ENCODE results near the gene CUTC.
"Not testable (repeated sequence)": the region's sequence is repeated elsewhere in the genome, so short reads cannot be mapped to it uniquely, and the experiment has no call there.

The CUTC gene

DNA sequence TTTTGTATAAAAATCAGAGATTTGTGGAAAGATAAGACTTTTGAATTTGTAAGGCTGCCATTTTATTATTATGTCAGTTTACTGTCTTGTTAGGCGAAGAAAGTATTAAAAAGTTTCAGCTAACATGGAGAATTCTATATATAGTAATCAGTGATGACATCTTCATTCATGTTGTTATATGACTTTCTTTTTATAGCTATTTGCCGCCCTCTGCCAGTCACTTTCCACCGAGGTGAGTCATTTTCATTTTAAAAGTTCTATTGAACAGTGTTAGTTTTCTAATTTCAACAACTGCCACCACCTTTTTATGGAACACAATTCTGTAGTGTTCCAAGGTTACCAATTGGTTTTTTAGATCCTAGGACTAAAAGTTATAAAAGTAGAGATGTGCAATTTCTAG is 11.8 kb downstream of the CUTC start:
- no peak for FAIRE-seq

DNA sequence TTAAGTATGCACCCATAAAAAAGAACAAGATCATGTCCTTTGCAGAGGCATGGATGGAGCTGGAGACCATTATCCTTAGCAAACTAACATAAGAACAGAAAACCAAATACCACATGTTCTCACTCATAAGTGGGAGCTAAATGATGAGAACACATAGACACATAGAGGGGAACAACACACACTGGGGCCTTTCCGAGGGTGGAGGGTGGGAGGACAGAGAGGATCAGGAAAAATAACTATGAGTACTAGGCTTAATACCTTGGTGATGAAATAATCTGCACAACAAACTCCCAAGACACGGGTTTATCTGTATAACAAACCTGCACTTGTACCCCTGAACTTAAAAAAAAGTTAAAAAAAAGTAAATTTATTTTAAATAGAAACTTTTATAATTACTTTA is 14.1 kb downstream of the CUTC start:
- not testable (repeated sequence) for FAIRE-seq

GRCh38 chr10:99748823-99749451 is 16.9 kb downstream of the CUTC start:
- FAIRE-seq = no peak

DNA sequence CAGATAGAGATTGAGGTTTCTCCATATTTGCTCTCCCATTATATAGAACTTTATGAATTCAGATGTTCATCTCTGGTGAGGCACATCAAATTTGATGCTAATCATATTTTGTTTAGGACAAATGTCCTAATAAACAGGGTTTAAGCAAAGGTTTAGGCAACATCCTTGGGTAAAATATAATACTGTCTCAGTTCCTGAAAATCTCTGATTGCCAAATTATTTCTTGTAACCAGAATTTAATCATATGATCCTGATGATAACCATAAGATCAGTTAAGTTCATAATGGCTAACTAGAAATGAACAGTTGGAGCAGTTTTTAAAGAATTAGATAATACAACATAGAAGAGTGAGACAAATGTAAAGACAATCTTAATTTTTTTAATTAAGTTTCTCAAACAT is 18.6 kb downstream of the CUTC start:
- FAIRE-seq = no peak

GRCh38 chr10:99754670-99755069 is 22.6 kb downstream of the CUTC start:
- no peak for FAIRE-seq

DNA sequence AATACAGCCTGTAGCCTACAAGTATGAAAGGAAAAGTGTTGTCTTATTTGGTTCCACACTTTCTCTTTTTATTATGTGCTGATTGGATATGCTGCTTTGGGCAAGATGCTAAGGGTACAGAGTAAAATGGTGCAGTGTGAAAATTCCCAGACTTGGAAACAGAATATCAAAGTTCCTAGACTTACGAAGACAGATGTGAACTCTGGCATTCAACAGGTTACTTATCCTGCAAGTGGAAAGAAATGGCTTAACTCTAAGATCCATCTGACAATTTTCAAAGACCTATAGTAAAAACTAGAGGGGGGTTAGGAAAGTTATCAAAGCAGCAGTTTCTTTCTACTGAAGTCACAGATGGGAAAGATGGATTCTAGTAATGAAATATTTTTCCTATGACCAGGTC is 24.1 kb downstream of the CUTC start:
- no peak for FAIRE-seq

GRCh38 chr10:99758211-99758891 is 26.3 kb downstream of the CUTC start:
- no peak for FAIRE-seq

DNA sequence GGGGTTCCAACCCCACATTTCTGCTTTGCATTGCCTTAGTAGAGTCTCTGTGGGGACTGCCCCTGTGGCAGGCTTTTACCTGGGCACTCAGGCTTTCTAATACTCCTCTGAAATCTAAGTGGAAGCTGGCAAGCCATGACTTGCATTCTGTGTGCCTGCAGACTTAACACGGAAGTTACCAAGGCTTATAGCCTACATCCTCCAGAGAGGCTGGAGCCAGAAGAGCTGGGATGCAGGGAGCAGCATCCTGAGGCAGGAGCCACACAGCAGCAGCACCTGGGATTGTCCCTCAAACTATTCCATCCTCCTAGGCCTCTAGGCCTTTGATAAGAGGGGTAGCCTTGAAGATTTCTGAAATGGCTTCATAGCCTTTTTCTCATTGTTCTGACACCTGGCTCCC is 28.3 kb downstream of the CUTC start:
- no peak for FAIRE-seq

DNA sequence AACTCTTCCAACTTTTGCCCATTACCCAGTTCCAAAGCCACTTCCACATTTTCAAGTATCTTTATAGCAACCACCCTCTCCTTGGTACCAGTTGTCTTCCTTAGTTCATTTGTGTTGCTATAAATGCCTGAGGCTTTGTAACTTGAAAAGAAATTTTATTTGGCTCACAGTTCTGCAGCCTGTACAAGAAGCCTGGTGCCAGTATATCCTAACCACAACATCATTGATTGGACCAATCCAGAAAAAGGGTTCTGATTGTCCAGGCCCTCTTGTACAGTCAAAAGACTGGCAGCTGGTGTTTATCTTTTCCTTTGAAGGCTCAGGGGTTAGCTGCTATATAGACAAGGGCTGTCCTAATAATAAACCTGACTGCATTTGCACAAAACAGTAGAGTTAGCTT is 29.3 kb downstream of the CUTC start:
- no peak for FAIRE-seq

DNA sequence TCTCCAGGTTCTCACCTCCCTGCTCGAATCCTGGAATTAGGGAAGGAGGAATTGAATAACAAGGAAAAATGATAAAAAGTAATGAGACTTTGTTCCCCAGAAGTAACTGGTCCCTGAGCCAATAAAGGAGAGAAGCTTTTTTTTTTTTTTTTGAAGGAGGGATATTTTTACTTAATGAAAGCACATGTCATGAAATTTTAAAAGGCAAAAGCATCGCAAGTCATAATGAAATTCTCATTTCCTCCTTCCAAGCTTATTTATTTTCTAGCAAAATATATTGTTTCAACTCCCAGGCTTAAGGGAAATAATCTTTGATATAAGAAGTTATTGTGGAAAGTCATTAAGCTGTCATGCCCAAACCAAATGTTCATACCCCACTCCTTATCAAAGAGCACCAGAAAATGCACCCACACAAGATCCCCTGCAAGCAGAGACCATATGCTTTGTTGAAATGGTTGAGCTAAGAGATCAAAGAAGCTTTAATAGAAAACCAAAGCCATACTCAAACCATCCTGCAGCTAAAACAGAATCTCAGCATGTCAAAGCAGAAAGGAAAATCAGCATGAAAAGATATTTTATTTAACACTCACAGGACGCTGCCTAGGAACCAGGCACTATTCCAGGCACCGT is 33.8 kb downstream of the CUTC start:
- FAIRE-seq = no peak

GRCh38 chr10:99766302-99766681 is 34.3 kb downstream of the CUTC start:
- FAIRE-seq = no peak

GRCh38 chr10:99767901-99768300 is 35.9 kb downstream of the CUTC start:
- no peak for FAIRE-seq

- FAIRE-seq = no peak
Observed at GRCh38 chr10:99768556-99768955, 36.5 kb downstream of the CUTC start.

DNA sequence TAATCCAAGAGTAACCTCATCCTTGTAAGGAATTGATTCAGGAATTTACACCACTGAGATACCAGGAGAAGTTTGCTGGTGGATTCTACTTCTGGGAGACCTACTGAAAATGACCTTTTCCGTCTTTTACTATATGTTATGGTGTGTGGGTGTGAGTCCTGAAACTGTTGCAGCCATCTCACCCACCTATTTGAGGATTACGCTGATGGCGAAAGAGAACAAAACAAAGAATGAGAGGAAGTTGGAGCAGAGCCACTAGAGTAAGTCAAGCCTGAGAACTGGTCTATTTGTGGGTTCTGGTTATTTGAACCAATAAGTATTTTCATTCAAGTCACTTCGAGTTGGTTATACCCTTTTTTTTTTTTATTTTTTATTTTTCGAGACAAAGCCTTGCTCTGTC is 37.7 kb downstream of the CUTC start:
- FAIRE-seq = no peak

- no peak for FAIRE-seq
Observed at GRCh38 chr10:99770408-99771045, 38.5 kb downstream of the CUTC start.

DNA sequence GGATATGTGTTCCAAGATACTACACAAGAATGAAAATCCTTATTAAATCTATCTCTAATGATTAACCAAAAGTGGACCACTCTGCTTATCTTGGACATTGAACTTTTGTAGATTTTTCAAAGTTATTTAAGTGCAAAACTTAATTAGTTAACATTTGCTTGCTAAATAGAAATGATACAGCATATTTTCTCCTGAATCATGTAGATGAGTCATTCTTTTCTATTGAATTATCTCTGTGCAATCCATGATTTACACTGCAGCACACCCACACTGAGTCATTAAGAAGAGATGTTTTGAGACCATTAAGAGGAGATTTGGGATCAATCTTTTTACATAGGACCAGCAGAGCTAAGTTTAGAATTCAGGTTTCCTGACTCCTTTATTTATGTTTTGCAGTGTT is 43.8 kb downstream of the CUTC start:
- peak; percentile 97 for FAIRE-seq

DNA sequence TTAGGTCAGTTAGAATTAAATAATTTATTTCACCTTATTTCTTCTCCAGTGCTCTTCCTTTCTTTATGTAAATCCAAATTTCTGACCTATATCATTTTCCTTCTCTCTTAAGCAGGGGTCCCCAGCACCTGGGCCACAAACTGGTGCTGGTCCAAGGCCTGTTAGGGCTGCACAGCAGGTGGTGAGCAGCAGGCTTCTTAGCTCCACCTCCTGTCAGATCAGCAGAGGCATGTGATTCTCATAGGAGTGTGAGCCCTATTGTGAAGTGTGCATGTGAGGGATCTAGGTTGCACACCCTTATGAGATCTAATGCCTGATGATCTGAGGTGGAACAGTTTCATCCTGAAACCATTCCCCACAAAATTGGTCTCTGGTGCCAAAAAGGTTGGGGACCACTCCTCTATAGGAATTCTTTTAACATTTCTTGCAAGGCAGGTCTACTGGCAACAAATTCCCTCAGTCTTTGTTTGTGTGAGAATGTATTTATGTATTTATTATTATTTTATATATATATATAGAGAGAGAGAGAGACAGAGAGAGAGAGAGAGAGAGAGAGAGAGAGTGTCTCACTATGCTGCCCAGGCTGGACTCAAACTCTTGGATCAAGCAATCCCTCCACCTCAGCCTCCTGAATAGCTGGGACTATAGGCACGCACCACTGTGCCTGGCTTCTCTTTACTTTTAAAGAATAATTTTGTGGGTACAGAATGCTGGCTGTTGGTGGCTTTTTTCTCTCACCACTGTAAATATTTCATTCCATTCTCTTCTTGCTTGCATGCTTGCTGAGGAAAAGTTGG is 46.1 kb downstream of the CUTC start:
- no peak for FAIRE-seq

DNA sequence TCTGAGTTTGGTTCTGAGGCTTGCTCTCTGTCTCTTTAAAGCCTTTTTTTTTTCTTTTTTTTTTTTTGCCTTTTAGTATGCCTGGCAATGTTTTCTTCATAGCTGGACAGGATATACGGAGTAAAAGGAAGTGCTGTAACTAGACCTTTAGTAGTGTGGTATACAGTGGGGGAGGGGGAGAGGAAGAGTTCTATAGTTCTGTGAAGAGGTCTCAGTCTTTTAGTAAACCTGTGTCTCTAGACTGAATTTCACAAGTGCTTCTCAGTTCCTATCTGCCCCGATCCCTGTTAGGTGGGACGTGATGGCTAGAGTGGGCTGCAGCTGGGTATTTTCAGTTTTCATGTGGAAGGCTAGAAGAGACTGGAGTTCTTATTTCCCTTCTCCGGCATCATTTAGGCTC is 47.3 kb downstream of the CUTC start:
- FAIRE-seq = no peak

DNA sequence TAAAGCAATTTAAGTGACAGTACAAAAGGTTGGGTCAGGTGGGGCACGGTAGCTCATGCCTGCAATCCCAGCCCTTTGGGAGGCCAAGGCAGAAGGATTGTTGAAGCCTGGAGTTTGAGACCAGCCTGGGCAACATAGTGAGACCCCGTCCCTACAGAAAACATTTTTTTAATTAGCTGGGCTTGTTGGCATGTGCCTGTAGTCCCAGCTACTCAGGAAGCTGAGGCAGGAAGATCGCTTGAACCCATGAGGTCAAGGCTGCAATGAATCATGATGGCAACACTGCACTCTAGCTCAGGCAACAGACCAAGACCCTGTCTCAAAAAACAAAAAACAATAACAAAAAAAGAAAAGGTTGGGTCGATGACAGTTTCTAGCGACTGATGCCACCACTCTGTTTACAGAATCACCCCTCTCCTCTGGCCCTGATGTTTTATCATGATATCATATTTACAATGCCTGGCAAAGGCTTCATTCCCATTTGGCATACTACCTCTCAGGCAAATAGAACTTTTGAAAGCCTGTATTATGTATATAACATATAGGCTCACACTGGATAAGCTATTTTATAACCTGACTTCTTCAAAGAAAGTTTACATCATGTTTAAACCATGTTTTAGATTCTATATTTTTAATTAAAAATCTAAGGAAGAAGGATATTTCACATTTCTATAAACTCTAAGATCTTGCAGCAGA is 49.8 kb downstream of the CUTC start:
- no peak for FAIRE-seq

- no peak for FAIRE-seq
Observed at GRCh38 chr10:99782447-99783286, 50.6 kb downstream of the CUTC start, which contains the start of gene ABCC2. TSS of gene ABCC2 (plus strand) at chr10:99782640. CDS start at chr10:99782845, 205 bp downstream.

DNA sequence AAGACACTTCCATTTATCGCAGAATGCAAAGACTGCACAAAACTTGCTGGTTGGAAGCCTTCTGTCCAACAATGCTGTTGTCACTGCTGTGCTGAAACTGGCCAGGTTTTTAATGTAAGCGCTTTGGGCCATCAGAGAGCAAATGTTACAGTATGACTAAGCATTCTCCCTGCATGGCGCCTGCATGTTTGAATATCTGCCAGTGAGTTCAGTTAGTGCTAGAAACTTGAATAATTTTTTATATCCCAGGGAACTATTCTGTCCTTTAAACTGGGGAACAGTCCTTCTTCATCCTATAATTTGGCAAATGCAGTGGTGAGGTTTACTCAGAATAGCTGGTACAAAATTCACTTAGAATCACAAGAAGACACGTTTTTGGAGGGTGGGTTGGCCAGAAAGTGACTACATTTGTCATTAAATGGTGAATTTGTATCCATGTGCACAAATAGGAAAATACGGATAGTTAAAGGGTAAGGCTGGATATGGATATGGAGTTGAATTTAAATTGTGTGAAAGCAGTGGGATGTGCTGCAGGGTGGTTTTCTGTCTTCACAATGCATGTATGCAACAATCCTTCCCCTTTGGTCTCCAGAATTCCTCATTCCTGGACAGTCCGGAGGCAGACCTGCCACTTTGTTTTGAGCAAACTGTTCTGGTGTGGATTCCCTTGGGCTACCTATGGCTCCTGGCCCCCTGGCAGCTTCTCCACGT is 52.1 kb downstream of the CUTC start:
- no peak for FAIRE-seq
